Measurements from ENCODE around the gene CTSC. TPM values are rescaled to one million over a fixed set of nuclear protein-coding genes. Genes with fewer than 3 reads are reported as not detected.

The CTSC gene
- polyA plus RNA-seq, 3 donors, result 262 to 325 (median 264) TPM

DNA sequence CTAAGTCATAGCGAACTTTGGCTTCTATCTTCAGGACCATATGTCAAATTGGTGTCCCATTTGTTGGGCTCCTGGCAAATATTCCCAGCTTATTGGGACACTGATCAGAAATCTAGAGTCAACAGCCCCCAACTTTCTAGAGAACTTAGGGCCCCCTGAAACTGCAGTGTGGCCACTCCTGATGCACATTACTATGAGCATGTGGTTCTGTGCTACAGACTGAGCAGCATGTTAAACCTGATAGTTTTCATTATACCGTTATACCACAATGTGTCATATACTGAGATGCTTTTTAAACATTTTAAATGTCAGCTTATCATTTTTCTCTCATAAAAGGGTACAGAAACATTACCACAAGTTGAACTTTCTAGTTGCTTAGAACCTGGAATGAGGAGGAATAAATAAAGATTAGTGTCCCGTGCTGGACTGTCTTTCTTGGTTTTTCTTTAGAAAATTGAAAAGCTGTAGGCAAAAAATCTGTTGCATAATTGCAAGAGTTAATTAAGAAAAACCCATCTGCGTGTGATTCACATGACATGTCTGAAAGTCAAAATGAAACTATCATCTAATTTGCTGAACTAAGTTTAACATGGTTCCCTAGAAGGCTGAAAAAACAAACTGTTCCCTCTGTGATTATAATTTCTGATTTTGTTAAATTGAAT, 16.4 kb upstream of the CTSC start:
- DNase-seq (ENCODE audit: low read depth in 3 of 3, low spot score in 2 of 3), result no peak

DNA sequence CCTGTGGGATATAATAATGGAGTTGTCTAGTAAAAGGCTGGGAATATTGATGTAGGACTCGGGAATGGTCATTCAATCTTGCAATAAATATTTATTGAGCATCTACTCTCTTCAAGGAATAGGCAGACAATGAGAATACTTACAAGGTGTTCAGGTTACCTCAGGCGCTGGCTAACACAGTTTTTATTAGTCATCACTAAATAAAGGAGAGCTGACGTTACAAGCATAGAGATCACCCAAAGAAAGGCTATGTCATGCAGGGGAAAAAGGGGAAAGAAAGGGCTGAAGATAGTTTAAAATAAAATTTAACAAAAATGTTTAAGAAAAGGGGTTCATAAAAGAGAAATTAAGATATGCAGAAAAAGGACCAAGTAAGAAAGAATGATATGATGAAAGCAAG, 15.8 kb upstream of the CTSC start:
- DNase-seq (ENCODE audit: low read depth in 3 of 3, low spot score in 2 of 3), result no peak

DNA sequence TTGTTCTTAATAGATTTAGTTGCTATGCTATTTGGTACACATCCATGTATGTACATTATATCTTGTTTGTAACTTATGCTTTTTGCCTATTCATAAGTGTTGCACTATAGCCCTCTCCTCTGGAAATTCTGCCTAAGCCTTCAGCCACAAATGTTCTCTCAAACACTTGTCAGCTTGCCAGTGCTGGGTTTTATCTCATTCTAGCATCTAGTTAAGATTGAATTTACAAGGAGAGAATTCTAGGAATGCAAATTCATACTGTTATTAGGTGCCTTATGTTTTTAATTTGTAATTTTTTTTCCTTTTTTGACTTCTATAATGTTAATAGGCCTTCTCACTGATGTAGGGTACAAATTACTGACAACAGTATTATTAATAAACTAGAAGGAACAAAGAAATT, 14.6 kb upstream of the CTSC start:
- DNase-seq (ENCODE audit: low read depth in 3 of 3, low spot score in 2 of 3), result no peak

DNA sequence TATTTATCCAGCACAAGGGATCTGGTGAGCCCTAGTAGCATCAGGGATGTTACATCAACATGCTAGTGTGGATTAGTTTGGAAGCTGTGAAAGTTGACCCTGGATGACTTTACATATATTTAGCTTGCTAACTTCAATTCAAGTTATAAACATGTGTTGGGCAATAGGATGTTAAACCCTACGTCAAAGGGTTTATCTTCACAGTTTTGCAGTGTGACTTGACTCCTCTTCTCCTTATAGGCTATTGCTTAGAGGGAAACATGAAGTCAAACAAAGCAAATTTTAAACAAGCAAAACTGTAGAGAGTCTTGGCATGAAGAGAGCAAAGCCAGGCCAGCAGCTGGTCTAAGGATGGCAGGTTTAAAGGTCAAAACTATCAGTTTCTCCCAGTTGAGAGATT, 11.3 kb upstream of the CTSC start:
- DNase-seq (ENCODE audit: low read depth in 3 of 3, low spot score in 2 of 3), result no peak

DNA sequence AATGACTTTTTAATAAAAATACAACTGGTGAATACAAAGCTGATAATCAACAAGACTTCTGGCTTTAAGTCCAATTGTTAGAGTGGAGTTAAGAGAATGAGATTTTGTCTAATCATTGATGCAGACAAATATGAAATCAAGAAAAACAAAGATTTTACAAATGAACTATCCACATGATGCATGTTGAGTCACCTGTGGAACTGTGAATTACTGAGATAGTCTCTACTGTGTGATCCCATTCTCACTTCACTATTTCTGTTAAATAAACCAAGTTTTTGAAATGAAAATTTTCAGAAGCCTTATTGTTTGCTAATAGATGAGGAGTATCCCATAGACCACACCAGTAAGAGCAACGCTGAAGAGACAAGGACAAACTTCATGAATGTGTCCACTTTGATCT, 8.4 kb upstream of the CTSC start:
- no peak for DNase-seq (ENCODE audit: low read depth in 3 of 3, low spot score in 2 of 3)

DNA sequence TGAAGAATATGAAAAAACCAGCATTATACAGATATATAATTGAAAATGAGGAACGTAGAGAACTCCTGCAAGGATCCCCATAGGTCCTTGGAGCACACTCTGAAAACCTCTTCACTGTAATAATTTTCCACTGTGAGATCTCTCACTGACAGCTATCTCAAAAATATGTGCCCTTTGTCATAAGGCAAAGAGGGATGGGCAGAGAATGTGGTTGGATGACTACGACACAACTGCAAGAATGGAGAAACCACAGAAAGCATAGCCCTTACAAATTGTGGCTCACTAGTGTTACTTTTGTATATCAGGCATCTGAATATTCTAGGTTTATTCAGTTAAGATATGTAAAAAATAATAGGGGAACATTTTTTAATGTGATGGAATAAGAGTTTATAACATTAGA, 7.9 kb upstream of the CTSC start:
- DNase-seq (ENCODE audit: low read depth in 3 of 3, low spot score in 2 of 3), result no peak

DNA sequence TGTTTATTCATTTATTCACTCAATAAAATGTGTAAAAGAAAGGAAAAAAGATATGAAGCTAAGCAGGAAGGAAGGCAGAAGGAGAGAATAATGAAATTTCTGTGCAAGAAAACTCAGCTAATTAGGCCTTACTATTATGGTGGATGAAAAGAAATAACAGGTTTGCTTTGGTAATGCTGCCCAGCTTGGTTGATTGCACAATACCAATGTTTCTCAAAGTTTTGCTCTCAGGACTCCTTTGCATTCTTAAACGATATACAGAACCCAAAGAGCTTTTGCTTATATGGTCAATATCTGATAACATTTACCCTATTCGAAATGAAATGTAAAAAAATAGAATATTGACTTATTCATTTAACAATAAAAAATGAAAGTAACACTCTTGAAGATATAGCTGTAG, 7.3 kb upstream of the CTSC start:
- DNase-seq (ENCODE audit: low read depth in 3 of 3, low spot score in 2 of 3), result no peak

DNA sequence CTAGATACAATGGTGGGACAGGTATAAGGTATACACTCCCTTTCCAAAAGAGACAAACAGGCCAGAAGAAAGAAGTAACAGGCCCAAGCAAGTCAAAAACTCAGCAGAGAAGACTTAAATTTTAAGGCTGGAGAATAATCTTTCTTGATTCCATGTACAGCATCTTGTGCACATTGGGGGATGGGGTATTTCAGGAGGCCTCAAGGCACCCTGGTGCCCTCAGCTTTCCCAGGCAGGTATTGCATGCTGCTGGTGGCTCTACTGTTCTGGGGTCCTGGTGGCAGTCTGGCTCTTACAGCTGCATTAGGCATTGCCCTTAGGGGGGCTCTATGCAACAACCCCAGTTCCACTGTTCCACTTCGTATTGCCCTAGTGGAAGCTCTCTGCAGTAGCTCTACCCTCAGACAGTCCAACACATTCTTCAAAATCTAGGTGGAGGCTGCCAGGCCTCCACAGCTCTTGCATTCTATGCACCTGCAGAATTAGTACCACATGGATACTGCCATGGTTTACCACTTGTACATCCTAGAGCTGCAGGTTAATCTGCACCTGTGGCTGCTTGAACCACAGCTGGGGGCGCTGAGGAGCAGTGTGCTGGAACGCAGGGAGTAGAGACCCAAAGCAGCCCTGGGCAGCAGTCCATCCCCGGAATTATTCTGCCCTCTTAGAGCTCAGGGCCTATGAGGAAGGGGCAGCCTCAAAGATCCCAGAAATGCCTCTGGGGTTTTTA, 4.2 kb upstream of the CTSC start:
- no peak for DNase-seq (ENCODE audit: low read depth in 3 of 3, low spot score in 2 of 3)

DNA sequence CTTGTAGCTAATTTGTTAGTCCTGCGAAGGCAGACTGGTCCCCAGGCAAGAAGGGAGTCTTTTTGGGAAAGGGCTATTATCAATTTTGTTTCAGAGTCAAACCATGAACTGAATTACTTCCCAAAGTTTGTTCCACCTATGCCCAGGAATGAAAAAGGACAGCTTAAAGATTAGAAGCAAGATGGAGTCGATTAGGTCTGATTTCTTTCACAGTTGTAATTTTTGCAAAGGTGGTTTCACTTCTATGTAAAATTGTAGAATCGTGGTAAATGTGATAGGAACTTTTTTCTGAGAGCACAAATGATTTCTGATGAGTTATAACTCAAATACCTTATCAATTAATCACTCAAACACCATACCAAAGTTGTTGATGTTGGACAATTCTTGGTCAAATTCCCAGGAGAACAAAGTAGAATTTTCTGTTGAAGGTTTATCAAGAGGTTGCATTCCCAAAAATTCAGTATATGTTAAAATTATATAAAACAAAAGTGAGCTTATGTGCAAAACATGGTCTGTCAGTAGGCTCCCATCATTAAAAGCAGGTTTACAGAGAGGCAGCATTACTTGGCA, 2.9 kb upstream of the CTSC start:
- DNase-seq (ENCODE audit: low read depth in 3 of 3, low spot score in 2 of 3), result no peak

DNA sequence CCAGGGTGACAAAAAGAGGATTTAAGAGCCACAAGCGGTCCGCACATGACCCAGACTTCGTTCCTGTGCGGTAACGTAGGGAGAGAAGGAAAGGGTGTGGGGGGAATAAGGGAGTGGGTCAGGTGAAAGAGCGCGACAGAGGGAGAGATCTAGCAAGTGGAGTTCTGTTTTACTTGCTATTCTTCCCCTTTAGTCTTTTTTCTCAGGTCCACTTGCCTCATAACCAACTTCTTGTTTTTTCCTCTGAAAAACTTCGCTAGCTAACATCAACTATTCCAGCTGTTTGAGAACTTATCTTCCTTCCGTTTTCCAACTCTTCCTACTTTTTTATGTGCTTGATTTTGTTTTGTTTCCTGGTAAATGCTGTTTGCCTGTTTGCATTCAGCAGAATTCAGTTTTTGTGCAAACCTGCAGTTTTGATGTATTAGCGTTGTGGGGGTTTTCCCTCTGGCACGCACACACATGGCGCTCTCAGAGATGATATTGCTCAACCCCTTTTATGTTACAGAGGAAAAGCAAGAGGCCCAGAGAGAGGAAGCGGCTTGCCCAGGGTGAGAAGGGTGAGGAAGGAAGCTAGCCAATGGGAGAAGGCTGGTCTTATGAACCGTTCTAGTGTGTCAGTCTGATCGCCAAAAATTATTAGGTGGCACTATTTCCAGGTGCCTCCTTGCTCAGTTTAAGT, 592 bp upstream of the CTSC start:
- DNase-seq (ENCODE audit: low read depth in 3 of 3, low spot score in 2 of 3), result peak in 1 of 3 donors; percentile 38

DNA sequence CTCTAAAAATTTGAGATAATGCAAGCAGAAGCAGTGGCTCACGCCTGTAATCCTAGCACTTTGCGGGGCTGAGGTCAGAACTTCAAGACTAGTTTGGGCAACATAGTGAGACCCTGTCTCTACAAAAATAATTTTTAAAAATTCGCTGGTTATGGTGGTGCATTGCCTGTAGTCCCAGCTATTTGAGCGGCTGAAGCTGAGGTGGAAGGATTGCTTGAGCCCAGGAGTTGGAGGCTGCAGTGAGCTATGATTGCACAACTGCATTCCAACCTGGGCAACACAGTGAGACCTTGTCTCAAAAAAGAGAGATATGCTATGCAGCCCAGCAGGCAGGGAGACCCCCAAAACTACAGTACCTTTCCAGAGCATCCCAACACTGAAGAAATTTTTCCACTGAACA, 2.3 kb downstream of the CTSC start:
- DNase-seq (ENCODE audit: low read depth in 3 of 3, low spot score in 2 of 3), result no peak

DNA sequence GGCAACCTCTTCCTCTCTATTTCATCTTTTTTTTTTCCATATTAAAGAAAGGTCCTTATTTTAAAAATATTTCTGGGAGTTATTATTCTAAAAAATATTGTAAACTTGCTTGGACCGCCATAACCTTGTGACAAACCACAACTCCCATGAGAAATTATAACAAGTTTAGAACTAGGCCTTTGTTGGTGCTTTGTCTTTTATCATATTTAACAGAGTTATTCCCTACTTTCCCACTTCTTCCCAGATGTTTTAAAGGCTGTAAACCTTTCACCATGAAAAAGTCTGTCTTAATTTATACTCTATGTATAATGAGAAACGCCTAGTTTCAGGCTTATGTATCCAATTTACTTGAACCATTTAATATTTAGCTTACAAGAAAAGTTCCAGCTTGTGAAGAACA, 3.7 kb downstream of the CTSC start:
- DNase-seq (ENCODE audit: low read depth in 3 of 3, low spot score in 2 of 3), result no peak

DNA sequence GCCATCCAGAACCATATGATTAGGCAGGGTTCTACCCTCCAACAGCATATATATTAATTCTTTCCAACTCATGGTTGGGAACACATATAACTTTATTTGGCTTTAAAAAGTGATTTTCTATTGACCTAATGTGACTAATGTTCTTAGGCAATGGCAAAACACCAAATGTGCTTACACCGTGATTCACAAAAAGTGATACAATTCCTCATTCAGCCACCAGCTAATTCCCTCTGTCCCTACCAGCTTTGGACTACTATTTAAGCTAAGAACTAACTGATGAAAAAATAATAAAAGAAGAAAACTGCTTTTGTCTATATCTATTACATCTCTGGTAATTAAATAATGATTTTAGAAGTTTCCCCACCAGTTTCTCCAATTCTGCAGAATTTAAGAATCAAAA, 4.7 kb downstream of the CTSC start:
- DNase-seq (ENCODE audit: low read depth in 3 of 3, low spot score in 2 of 3), result no peak

DNA sequence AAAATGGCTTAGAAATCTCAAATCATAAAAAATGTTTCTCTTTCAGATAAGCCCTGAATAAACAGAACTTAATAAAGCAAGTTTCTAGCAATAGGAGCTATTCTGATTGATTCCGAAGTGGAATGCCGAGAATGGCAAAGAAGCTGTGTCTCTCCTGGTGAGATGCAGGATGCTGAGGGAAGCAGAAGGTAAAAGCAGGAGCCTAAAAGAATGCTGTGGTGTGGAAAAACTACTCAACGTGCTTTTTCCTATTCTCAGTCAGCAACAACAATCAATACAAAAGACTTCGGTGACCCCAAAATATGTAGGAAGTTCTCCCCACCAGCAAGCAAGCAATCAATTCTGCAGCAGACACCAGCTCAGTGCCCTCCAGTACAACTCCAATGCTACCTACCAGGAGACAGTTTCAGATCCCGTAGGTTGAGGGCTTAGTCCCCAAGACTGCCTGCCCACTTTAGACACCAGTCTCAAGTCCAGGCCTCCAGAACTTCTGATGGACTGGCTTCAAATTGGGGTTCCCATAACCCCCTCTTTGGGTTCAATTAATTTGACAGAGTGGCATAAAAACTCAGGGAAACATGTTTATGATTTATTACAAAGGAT, 6.6 kb downstream of the CTSC start:
- no peak for DNase-seq (ENCODE audit: low read depth in 3 of 3, low spot score in 2 of 3)

DNA sequence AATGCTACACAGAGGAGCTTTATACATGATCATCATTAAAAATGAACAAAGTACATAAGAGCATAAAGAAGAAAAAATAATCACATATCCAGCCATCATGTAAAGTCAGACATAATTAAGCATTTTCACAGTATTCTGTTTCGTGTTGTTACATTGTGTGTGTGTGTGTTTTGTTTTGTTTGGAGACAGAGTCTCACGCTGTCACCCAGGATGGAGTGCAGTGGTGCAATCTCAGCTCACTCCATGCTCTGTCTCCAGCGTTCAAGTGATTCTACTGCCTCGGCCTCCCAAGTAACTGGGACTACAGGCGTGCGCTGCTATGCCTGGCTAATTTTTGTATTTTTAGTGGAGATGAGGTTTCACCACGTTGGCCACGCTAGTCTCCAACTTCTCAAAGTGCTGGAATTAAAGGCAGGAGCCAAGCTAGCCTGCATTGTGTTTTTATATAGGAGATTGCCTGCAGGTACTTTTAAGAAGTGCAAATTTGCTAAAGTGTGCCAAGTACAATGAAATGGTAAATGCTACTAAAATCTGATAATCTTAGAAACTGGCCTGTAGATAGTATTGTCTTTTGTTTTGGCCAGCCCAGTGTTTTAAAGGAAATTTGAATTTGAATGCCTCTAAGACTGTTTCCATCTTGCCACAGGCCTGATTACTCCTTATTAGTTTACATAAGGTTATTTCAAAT, 7.8 kb downstream of the CTSC start:
- no peak for DNase-seq (ENCODE audit: low read depth in 3 of 3, low spot score in 2 of 3)

DNA sequence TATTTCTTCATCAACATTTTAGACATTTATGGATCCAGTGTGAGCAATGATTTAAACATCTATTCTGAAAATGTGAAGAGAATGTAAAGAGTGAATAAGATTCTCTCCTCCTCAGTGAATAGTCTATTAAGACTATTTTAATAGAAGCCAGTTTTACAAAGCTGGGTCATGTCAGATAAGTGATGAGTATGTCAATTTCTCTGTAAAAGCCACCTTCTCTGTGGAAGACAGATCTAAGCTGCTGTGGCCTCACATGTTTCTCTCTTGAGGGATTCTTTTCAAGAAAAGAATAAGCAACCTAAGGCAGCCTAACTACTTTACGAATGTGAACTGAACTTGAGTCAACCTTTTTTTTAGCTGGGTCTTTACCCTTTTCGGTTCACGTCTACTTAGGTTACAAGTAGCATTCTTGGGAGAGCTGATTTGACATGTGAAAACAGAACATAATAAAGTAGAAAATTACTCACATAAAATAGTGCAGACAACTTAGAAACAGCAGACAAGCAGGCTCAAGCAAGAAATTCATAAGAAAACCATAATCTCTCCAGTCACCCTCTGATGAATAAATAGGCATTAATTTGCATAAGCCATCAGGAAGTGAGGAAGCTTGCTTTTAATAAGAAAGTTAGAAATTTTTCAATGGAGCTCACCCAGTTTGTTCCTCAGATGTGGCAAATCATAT, 9.9 kb downstream of the CTSC start:
- DNase-seq (ENCODE audit: low read depth in 3 of 3, low spot score in 2 of 3), result no peak

DNA sequence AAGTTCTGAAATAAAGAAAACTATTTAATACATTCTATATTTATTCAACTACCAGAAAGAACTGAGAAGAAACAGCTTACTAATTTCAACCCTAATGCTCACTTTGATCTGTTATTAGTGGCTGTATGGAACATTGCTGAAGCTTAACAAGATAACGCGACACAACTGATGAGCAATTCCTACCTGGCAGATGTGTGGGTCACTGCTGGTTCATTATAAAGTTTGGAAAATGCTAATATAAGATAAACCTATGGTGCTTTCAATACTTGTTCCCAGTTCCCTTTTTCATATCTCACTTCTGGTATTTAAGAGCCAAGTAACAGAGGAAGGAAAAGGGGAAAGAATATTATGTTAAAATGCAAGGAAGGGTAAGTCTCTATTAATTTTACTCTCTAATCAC, 10.5 kb downstream of the CTSC start:
- no peak for DNase-seq (ENCODE audit: low read depth in 3 of 3, low spot score in 2 of 3)

DNA sequence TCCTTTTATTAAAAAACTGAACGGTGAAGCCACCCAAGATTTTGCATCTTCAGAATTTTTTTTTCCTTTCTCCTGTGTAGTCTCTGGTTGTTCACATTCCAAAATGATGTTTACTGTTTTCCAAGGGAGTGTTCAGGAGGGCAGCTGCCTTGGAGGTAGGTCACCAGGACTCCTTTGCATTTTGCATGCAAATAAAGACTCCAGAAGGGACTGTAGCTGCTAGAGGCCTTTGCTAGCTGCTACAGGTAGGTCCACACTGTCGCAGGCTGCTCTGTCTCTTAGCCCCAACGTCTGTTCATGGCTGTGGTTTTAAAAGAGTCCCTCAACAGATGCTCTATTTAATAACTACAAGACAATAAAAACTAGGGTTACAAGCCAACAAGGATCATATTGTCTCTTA, 11.4 kb downstream of the CTSC start:
- no peak for DNase-seq (ENCODE audit: low read depth in 3 of 3, low spot score in 2 of 3)

DNA sequence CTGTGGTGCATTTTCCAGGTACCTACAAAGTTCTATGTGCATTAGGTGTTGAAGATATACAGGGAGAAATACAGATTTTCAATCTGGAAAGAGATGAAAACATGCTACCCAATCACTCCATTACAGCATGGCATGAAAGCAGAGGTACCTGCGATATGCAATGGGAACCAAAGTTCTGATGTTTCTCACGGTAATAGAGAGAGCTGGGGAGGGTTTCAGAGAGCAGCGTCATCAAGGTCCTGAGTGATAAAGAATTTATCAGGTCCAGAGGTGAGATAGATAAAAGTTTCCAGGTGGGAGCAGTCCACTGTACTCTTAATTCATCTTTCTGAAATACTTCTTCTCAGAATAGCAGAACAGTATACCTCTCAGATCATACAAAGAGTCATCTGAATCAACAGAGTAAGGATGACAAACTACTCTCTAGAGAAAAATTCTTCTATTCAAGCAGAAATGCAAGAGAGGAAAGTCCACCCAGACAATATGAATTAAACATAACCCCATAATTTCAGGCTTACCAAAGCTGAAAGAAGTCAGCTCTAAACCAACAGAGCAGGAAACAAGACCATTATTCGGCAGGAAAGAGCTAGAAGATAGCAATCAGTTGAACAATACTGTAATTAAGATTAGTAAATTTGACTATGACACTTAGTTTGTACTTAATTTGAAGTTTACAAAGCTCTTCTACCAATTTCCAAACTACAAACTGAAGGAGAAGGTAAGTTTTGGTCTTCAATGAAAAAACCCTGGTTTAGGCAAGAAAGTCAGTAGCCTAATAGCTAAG, 12.8 kb downstream of the CTSC start:
- DNase-seq (ENCODE audit: low read depth in 3 of 3, low spot score in 2 of 3), result no peak

All from right renal cortex interstitium (tissue), 3 donors.